Hepatocyte (in vitro differentiated cells): ENCODE measurements around the gene ANO4.

ENCODE experiments used
- CTCF ChIP-seq: fragments of 200-600 bp; sonication (generic); IDR thresholded peaks from 2 replicates; pipeline ENCODE4 v1.5.1; 2016; ENCODE audit warnings: antibody characterized with exemption, mild to moderate bottlenecking; ENCODE audit not compliant: poor library complexity
- EZH2 ChIP-seq: fragments of 200-600 bp; sonication (generic); IDR thresholded peaks from 2 replicates; pipeline ENCODE4 v1.6.1; 2016; ENCODE audit warnings: antibody characterized with exemption, mild to moderate bottlenecking, borderline replicate concordance

DNA sequence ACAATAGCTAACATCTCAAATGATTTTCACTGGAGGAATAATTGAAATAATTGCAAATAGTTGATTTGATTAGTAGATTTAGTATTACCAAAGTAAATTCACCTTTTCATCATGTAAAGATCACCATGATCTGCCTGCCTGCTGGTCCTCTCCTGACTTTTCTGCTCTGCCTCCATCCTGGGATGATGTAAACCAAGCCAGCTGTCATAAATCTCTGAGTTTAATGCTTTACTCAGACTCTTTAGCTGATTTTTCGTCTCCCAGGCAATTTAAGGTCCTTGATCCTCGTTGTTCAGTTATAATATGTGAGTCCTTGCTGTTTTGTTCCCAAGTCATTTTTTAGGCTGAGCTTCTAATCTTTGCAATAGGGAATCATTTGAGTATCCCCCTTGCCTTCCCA is 138.0 kb downstream of the ANO4 start:
- TF ChIP-seq EZH2 (no peak), CTCF (no peak)
